ENCODE data around the gene LY6G6C.
A peak's percentile ranks its signal among the peaks of the same experiment; 100 is the strongest.

The LY6G6C gene

DNA sequence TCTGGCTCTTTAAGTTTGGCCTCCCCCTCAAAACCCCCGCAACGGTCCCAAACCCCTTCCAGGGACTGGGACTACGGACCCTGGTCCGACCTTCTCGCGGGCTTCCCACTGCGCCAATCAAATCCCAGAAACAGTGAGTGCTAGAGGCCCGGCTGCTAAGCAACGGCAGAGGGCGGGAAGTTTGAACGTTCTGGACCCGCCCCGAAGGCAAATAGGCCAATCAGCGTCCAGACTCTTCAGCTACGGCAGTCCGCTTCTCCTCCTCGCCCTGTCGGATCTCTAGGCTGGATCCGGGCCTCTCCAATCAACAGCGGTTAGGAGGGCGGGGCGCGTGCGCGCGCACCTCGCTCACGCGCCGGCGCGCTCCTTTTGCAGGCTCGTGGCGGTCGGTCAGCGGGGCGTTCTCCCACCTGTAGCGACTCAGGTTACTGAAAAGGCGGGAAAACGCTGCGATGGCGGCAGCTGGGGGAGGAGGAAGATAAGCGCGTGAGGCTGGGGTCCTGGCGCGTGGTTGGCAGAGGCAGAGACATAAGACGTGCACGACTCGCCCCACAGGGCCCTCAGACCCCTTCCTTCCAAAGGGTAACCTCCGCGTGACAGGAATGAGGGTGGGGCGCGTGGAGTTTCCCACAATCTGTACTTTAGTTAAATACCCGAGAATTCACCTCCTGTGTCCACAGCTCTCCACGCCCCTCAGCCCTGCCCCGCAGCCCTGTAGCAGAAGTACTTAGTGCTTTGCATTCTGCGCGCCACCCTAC lies 18.3 kb upstream of the LY6G6C start, which contains the start of gene MSH5:
Gene MSH5 (plus strand): TSS at position 367 of the 758 bp plus-strand sequence. CDS start 462 bp downstream, outside the sequence.
- Histone ChIP-seq H3K4me1 (ENCODE audit: insufficient read depth, low read length) (peaks cover 20% of the 10 kb centered on the region), H3K4me3 (ENCODE audit: low read depth in 1 of 2, low read length in 2 of 2) (peak within 1 kb of the TSS; percentile 85 to 86), H3K27ac (ENCODE audit: low read depth, low read length) (peak within 1 kb of the TSS; percentile 53), H3K9ac (ENCODE audit: low read length) (peak within 1 kb of the TSS; percentile 61), H3K27me3 (ENCODE audit: control insufficient read depth in 1 of 2, insufficient read depth in 2 of 2, low read length in 2 of 2) (no peaks in the 10 kb centered on the region), H3K36me3 (ENCODE audit: insufficient read depth, low read length) (no peaks in the 10 kb centered on the region), H3K9me3 (ENCODE audit: low read length) (no peaks in the 10 kb centered on the region)

GRCh38 chr6:31737991-31738979 lies 16.7 kb upstream of the LY6G6C start:
- Histone ChIP-seq H3K4me3 (ENCODE audit: low read depth in 1 of 2, low read length in 2 of 2) (no peak overlapping the region), H3K4me1 (ENCODE audit: insufficient read depth, low read length) (peaks cover 29% of the 10 kb centered on the region), H3K27ac (ENCODE audit: low read depth, low read length) (peak overlapping the region; percentile 25), H3K36me3 (ENCODE audit: insufficient read depth, low read length) (peaks cover 11% of the 10 kb centered on the region), H3K9ac (ENCODE audit: low read length) (no peak overlapping the region), H3K27me3 (ENCODE audit: control insufficient read depth in 1 of 2, insufficient read depth in 2 of 2, low read length in 2 of 2) (no peaks in the 10 kb centered on the region), H3K9me3 (ENCODE audit: low read length) (no peaks in the 10 kb centered on the region)

DNA sequence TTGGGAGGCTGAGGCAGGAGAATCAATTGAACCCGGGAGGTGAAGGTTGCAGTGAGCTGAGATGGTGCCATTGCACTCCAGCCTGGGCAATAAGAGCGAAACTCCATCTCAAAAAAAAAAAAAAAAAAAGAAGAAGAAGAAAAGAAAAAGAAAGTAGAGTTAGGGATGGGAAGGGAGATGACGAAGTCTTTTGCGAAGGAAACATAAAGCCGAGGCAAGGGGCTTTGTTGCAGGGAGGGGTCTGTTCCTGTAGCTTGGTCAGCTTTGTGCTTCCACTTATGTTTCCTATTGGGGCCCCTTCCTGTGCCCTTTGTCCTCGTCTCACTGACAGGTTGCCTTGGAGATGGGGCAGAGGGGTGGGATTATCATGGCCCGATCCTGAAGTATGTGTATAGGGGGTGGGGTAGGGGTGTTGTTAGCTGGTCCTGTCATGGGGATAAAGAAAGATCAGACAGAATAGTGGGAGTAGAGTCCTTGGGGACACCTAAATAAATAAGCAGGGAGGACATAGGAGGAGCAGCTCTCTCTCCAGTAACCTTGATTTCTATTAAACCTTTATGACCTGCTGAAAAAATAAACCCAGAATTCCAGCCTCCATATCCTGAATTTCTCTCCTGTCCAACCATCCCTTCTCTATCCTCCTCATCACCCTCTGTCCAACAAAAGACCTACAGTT lies 15.9 kb upstream of the LY6G6C start:
- Histone ChIP-seq H3K4me3 (ENCODE audit: low read depth in 1 of 2, low read length in 2 of 2) (no peak overlapping the region), H3K9ac (ENCODE audit: low read length) (no peak overlapping the region), H3K4me1 (ENCODE audit: insufficient read depth, low read length) (peaks cover 29% of the 10 kb centered on the region)

GRCh38 chr6:31736768-31737314 lies 15.3 kb upstream of the LY6G6C start:
- Histone ChIP-seq H3K36me3 (ENCODE audit: insufficient read depth, low read length) (peaks cover 23% of the 10 kb centered on the region), H3K4me3 (ENCODE audit: low read depth in 1 of 2, low read length in 2 of 2) (peak overlapping the region; percentile 83 to 95), H3K9ac (ENCODE audit: low read length) (peak overlapping the region; percentile 98), H3K9me3 (ENCODE audit: low read length) (no peaks in the 10 kb centered on the region), H3K27me3 (ENCODE audit: control insufficient read depth in 1 of 2, insufficient read depth in 2 of 2, low read length in 2 of 2) (no peaks in the 10 kb centered on the region), H3K4me1 (ENCODE audit: insufficient read depth, low read length) (peaks cover 29% of the 10 kb centered on the region), H3K27ac (ENCODE audit: low read depth, low read length) (peak overlapping the region; percentile 92)

More for the DNA sequence above, 15.9 kb upstream of the LY6G6C start:
- Histone ChIP-seq H3K36me3 (ENCODE audit: insufficient read depth, low read length) (peaks cover 17% of the 10 kb centered on the region), H3K9me3 (ENCODE audit: low read length) (no peaks in the 10 kb centered on the region), H3K27ac (ENCODE audit: low read depth, low read length) (peak overlapping the region; percentile 25), H3K27me3 (ENCODE audit: control insufficient read depth in 1 of 2, insufficient read depth in 2 of 2, low read length in 2 of 2) (no peaks in the 10 kb centered on the region)

- H3K27me3 ChIP-seq (ENCODE audit: control insufficient read depth in 1 of 2, insufficient read depth in 2 of 2, low read length in 2 of 2) = no peaks in the 10 kb centered on the region
- peak within 1 kb of the TSS; percentile 98 for H3K9ac ChIP-seq (ENCODE audit: low read length)
- peaks cover 28% of the 10 kb centered on the region for H3K36me3 ChIP-seq (ENCODE audit: insufficient read depth, low read length)
- peak within 1 kb of the TSS; percentile 92 for H3K27ac ChIP-seq (ENCODE audit: low read depth, low read length)
- H3K9me3 ChIP-seq (ENCODE audit: low read length) = no peaks in the 10 kb centered on the region
- H3K4me1 ChIP-seq (ENCODE audit: insufficient read depth, low read length) = peaks cover 29% of the 10 kb centered on the region
- H3K4me3 ChIP-seq (ENCODE audit: low read depth in 1 of 2, low read length in 2 of 2) = peak within 1 kb of the TSS; percentile 83 to 95
Measured at GRCh38 chr6:31736021-31736767, 14.6 kb upstream of the LY6G6C start, which contains the start of gene CLIC1. CLIC1 (minus strand) TSS chr6:31736530; CDS start chr6:31736300, 230 bp downstream.

DNA sequence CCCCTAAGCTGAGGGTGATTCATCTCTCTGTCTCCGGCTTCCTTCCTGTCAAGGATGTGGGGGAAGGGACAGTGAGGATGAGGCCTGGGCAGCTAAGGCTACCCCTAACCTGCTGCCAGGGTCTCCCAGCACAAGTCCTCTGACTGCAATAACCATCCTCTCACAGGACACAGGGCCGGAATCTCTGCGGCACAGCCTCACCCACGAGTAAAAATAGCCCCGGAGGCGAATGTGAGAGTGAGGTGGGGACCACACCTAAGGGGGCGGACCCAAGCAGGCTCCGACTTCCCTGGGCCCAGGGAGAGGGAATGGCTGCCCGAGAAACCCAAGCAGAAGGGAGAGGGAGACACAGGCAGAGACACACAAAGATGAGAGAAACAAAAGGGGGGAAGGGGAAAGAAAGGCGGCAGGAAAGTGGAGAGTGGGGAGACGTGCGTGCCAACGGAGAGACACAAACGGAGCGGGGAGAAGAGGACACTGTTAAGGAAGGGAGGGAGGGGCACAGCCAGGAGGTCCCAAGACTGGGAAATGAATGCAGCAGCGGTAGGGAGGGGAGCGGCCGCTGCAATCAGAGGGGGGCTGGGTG lies 13.4 kb upstream of the LY6G6C start:
- Histone ChIP-seq H3K4me3 (ENCODE audit: low read depth in 1 of 2, low read length in 2 of 2) (peak overlapping the region; percentile 83 to 95), H3K27ac (ENCODE audit: low read depth, low read length) (peak overlapping the region; percentile 92), H3K27me3 (ENCODE audit: control insufficient read depth in 1 of 2, insufficient read depth in 2 of 2, low read length in 2 of 2) (no peaks in the 10 kb centered on the region), H3K9me3 (ENCODE audit: low read length) (no peaks in the 10 kb centered on the region), H3K4me1 (ENCODE audit: insufficient read depth, low read length) (peaks cover 38% of the 10 kb centered on the region), H3K9ac (ENCODE audit: low read length) (peak overlapping the region; percentile 98), H3K36me3 (ENCODE audit: insufficient read depth, low read length) (peaks cover 28% of the 10 kb centered on the region)

- no peaks in the 10 kb centered on the region for H3K27me3 ChIP-seq (ENCODE audit: control insufficient read depth in 1 of 2, insufficient read depth in 2 of 2, low read length in 2 of 2)
- H3K9ac ChIP-seq (ENCODE audit: low read length) = peak overlapping the region; percentile 98
- H3K27ac ChIP-seq (ENCODE audit: low read depth, low read length) = peak overlapping the region; percentile 92
- H3K9me3 ChIP-seq (ENCODE audit: low read length) = no peaks in the 10 kb centered on the region
- H3K36me3 ChIP-seq (ENCODE audit: insufficient read depth, low read length) = peaks cover 28% of the 10 kb centered on the region
- peak overlapping the region; percentile 83 to 95 for H3K4me3 ChIP-seq (ENCODE audit: low read depth in 1 of 2, low read length in 2 of 2)
- H3K4me1 ChIP-seq (ENCODE audit: insufficient read depth, low read length) = peaks cover 36% of the 10 kb centered on the region
Measured at GRCh38 chr6:31734247-31734820, 12.8 kb upstream of the LY6G6C start.

GRCh38 chr6:31733734-31734133 lies 12.2 kb upstream of the LY6G6C start:
- H3K9ac ChIP-seq (ENCODE audit: low read length) = no peak overlapping the region
- no peak overlapping the region for H3K4me3 ChIP-seq (ENCODE audit: low read depth in 1 of 2, low read length in 2 of 2)
- no peak overlapping the region for H3K27ac ChIP-seq (ENCODE audit: low read depth, low read length)
- no peaks in the 10 kb centered on the region for H3K27me3 ChIP-seq (ENCODE audit: control insufficient read depth in 1 of 2, insufficient read depth in 2 of 2, low read length in 2 of 2)
- H3K36me3 ChIP-seq (ENCODE audit: insufficient read depth, low read length) = peaks cover 28% of the 10 kb centered on the region
- no peaks in the 10 kb centered on the region for H3K9me3 ChIP-seq (ENCODE audit: low read length)
- peaks cover 33% of the 10 kb centered on the region for H3K4me1 ChIP-seq (ENCODE audit: insufficient read depth, low read length)

GRCh38 chr6:31732029-31732428 lies 10.5 kb upstream of the LY6G6C start:
- no peaks in the 10 kb centered on the region for H3K9me3 ChIP-seq (ENCODE audit: low read length)
- H3K27me3 ChIP-seq (ENCODE audit: control insufficient read depth in 1 of 2, insufficient read depth in 2 of 2, low read length in 2 of 2) = no peaks in the 10 kb centered on the region
- H3K9ac ChIP-seq (ENCODE audit: low read length) = no peak overlapping the region
- no peak overlapping the region for H3K27ac ChIP-seq (ENCODE audit: low read depth, low read length)
- peaks cover 38% of the 10 kb centered on the region for H3K36me3 ChIP-seq (ENCODE audit: insufficient read depth, low read length)
- H3K4me1 ChIP-seq (ENCODE audit: insufficient read depth, low read length) = peaks cover 42% of the 10 kb centered on the region
- H3K4me3 ChIP-seq (ENCODE audit: low read depth in 1 of 2, low read length in 2 of 2) = no peak overlapping the region

- Histone ChIP-seq H3K27ac (ENCODE audit: low read depth, low read length) (peak overlapping the region; percentile 89), H3K4me3 (ENCODE audit: low read depth in 1 of 2, low read length in 2 of 2) (no peak overlapping the region)
Measured at GRCh38 chr6:31730631-31731086, 9.1 kb upstream of the LY6G6C start.

More at GRCh38 chr6:31730631-31731086, 9.1 kb upstream of the LY6G6C start:
- H3K9ac ChIP-seq (ENCODE audit: low read length) = peak overlapping the region; percentile 54
- H3K27me3 ChIP-seq (ENCODE audit: control insufficient read depth in 1 of 2, insufficient read depth in 2 of 2, low read length in 2 of 2) = no peaks in the 10 kb centered on the region
- peaks cover 36% of the 10 kb centered on the region for H3K4me1 ChIP-seq (ENCODE audit: insufficient read depth, low read length)
- H3K9me3 ChIP-seq (ENCODE audit: low read length) = no peaks in the 10 kb centered on the region
- peaks cover 51% of the 10 kb centered on the region for H3K36me3 ChIP-seq (ENCODE audit: insufficient read depth, low read length)
